HG03342 (cell line): ENCODE results near the gene FBXW5.

Source experiments
- ATAC-seq: cut with Tn5 transposase; IDR thresholded peaks from one replicate; pipeline ENCODE4 v1.9.1; 2021; ENCODE audit warnings: mild to moderate bottlenecking, moderate library complexity; ENCODE audit not compliant: unreplicated experiment

Gene FBXW5

DNA sequence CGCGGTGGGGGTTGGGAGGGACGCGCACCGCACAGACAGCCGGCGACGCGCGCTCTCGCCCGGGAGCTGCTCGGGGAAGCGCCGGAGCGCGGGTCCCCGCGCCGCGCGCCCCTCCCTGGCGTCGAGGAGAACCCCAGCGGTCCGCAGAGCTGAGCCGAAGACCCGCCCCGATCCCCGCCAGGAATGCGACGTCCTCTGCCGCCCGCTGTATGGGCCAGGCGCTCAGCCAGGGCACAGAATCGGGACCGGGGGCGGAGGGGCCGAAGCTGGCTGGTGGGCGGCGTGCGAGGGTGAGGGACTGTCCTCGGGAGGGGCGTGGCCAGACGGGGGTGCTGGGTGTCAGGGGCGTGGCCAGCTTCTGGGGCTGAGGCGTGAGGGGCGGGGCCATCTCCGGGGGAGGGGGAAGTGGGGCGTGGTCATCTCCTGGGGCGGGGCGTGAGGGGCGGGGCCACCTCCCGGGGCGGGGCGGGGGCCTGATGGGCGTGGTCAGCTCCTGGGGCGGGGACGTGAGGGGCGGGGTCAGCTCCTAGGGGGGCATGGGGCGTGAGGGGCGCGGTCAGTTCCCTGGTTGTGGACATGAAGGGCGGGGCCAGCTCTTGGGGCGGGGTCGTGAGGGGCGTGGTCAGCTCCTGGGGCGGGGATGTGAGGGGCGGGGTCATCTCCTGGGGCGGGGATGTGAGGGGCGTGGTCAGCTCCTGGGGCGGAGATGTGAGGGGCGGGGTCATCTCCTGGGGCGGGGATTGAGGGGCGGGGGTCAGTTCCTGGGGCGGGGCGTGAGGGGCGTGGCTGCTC is 33.7 kb upstream of the FBXW5 start:
- ATAC-seq, result no peak

DNA sequence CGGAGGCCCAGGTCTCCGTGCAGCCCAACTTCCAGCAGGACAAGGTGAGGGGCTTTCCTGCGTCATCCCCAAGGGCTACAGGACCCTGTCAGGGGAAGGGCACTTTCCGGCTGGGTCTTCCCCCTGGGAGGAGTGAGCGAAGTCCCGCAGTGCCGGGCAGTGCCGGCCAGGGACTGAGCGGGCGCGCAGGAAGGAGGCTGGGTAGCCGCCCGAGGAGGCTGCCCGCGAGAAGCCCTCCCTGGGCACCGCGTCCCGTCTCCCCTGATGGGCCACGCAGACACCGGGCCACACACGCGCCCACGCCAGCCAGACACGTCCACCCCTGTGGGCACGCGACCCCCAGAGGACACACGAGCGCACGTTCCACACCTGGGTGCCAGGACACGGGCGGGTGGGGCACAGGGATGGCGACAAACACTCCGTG is 33.1 kb upstream of the FBXW5 start:
- ATAC-seq, result no peak

DNA sequence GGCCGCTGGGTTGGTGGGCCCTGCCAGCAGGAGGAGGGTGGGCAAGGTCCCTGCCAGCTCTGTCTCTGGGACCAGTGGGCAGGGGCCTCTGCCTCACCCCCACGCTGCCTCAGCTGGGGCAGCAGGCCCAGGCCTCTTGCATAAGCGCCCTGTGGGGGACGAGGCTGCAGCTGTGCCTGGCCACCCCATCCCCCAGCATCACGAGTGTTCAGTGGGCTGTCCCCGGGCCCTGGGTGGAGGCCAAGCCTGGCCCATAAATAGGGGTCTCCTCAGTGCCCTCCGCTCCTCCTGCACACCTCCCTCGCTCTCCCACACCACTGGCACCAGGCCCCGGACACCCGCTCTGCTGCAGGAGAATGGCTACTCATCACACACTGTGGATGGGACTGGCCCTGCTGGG is 32.7 kb upstream of the FBXW5 start, which contains the start of gene PTGDS:
PTGDS (plus strand) TSS at position 282 of the 400 bp plus-strand sequence; CDS start at position 357, 75 bp downstream.
- ATAC-seq, result no peak

DNA sequence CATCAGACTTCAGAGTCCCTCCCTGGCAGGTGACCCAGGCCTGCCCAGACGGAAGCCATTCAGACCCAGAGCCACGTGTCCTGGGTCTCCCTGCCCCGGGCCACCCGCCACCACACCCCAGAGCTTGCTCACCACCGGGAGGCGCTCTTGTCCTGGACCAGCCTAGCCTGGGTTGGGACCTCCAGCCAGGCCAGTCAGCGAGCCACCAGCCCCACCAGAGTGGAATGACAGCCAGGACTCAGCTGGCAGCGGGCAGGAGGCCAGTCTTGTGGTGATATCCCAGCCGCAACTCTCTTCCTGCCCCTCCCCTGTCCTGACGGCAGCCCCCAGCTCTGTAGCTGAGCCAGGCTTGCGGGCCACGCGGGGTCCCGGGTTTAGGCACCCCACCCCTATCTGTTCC is 31.1 kb upstream of the FBXW5 start:
- no peak for ATAC-seq

DNA sequence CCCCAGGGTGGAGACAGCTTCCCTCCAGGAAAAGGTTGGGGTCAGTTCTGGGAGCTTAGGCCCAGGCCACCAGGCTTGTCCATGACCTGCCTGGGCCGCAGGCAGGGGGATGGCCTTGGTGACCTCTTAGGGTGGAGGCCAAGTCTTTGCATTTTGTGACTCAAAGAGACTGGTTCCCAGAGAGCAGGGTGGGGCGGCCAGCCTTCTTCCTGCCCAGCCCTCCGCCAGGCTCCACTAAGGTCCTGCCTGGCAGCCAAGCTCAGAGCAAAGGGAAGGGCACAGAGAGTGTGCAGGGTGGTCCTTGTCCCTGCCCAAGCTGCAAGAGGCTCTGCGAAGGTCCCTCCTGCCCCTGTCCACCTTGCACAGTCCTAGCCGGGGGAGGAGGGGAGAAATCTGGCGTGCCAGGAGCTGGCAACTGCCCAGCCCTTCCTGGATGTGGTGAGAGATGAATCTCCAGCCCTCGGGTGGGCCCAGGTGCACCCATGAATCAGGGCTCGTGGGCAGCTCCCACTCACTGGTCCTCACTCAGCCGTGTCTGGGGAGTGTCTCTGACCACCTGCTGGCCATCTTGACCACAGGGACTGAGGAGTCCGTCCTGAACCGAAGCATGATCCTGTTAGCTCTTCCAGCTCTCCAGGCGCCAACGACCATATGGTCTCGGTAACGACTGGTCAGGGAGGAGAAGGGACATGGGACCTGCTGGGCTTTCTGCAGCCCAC is 30.4 kb upstream of the FBXW5 start:
- no peak for ATAC-seq

DNA sequence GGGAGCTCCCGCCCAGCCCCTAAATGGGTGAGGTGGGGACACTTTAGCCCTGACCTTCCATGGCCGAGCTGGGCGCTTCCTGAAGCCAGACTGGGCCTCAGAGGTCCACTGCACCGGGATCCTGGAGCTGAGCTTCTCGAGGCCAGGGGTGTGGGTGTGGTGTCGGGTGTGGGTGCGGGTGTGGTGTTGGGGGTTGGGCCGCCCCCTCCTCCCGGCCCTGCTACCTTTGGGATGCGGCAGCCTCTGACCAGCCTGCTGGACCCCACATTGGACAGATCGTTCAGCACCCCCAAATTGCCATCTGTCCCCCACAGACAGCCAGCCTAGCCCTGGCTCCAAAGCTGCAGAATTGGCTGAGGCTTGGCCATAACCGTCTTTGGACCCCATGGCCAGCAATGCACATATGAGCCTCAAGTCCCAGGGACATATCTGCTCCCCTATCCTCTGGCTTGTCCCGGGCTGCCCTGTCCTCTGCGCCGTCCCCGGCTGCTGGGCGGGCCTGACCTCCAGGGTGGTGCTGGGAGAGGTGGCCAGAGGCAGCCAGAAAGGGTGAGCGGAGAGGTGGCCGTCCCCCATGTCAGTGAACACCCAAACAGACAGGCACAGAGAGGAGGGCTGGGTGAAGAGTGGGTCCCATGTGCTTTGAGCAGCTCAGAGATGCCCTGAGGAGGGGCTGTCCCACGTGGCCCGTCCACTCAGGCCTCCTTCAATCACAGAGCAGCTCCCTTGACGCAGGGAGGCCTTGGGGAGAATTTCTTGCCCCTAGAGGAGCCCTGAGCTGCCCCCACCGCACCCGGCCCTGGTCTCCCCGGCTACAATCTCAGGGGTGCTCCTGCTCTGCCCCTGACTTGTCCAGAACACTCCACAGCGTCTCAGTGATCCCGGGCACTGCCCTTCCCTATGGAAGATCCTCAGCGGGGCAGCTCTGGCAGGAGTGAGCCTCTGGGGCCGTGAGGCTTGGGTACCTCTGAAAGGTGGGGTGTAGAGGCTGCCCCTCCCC is 29.4 kb upstream of the FBXW5 start:
- ATAC-seq, result no peak

DNA sequence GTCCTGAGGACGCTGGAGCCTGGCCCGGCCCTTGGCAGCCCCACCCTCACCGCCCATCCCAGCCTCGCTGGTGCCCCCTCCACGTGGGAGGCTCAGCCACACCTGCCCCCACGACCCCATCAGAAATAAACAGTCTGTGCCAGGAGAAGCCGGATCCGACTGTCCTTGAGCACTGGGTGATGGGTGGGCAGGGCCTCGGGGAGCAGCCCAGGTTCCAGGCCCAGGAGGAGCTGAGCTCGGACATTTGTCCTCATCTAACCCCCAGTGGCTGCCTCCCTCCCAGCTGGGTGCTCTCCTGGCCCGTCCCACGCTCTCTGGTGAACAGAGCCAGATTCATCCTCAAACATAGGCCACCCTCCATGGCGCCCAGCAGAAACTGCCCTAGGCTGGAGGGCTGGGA is 28.2 kb upstream of the FBXW5 start:
- ATAC-seq, result no peak

DNA sequence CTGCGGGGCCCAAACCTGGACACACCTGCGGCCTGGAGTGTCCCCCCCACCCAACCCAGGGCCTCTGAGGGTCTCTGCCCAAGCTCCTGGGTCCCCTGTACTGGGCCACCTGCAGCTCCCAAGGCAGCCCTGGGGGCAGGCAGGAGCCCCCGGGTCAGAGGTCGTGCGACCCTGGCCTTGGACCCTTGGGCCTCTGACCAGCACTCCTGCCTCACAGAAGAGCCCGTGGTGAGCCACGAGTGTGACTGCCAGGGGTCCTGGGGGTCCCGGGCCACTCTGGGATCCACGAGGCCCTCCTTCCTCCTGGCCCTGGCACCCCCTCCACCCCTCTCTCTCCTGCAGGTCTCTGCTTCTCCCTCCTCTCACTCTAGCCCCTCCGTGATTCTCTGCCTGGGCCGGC is 27.8 kb upstream of the FBXW5 start:
- no peak for ATAC-seq

DNA sequence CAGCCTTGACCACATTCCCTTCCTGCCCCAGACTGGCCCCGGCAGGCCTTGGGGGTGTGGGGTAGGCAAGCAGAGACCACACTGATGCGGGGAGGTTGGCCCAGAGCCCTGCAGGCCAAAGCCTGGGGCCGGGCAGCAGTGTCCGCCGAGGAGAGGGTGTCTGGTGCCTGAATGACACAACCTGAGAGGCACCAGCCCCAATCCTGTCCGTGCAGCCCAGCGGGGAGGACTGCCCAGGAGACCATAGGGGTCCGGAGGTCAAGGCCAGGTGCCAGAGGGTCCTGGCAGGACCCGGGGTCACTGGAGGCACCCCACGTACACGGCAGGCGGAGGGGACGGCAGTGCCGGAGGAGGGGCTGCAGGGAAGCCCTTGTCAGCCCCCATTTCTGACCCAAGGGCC is 27.2 kb upstream of the FBXW5 start:
- no peak for ATAC-seq

DNA sequence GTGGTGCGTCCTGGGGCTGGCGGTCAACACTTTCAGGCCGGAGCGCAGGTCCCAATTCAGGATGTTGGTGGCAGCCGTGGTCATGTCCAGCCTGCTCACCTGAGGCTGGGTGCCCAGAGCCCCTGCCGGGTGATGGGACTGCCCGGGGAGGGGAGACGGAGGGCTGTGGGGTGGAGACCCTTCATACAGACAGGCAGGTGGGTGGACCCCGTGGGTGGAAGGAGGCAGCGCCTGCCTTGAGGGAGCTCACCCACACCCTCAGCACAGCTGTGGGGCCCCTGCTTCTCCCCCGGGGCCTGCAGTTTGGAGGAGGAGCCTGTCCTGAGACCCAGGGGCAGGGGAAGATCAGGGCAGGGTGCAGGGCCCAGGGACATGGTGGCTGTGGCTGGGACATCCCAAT is 25.8 kb upstream of the FBXW5 start:
- ATAC-seq, result no peak

DNA sequence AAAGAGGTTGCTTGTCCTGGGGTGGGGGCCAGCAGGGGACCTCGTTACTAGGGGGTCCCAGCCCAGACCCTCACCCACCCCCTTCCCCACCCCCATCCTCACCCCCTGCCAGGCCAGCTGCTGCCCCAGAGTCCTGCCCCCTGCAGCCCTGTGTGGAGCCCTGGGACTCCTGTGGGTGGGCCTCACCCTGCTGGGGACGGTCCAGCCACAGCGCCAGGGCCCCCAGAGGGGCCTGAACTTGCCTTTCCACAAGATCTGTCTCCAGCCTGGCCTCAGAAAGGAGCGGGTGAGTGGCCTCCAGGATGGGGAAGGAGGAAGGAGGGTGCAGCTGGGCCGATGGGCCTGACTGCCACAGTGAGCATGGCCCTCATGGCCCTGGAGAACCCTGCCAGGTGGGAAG is 25.2 kb upstream of the FBXW5 start:
- ATAC-seq, result no peak

DNA sequence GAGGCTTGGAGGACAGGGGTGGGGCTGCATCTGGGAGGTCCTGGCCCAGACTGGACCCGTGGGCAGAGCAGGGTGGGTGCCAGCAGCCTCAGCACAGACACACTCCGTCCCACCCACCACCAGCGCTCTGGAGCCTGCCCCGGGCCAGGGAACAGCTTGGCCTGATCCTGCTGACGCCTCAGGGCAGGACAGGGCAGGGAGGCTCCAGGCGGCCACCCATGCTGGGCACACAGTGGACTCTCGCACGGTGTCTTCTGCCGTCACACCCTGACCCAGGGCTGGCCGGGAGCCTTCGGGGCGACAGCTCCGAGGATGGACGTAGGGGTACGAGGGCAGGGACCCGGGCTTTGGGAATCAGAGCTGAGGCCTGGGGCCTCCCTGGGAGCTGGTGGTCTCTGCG is 24.6 kb upstream of the FBXW5 start:
- no peak for ATAC-seq

DNA sequence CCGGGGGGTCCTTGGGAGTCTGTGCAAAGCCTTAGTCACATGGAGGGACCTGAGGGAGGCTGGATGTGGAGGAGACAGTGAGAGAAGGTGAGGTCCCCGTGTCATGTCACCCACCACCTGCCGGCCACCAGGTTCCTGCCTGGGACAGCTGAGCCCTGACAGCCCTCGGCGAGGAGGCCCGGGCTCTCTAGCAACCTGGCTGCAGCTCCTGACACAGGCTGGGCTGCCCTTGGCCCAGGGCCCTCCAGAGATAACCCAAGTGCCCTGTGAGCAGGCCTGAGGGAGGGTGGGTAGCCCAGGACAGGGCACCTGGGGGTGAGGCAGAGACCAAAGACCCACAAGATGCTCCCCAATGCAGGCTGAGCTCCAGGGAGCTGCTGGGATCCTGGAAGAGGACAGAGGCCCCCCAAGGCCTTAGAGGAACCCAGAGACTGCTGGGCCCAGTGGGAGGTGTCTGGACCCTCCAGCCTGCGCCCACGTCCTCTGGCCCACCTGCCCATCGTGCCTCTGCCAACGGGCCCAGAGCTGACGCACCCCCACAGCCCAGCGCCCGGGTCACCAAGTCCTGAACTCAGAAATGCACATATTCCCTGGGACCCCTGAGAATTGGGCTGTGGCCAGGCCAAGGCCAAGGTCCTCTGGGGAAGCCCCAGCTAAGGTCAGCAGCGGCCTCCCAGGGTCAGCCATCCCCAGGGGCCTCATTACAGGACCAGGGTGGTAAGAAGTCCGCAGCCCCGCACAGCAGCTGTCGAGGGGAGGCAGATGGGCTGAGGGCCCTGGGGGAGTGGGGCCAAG is 24.0 kb upstream of the FBXW5 start:
- ATAC-seq, result no peak

DNA sequence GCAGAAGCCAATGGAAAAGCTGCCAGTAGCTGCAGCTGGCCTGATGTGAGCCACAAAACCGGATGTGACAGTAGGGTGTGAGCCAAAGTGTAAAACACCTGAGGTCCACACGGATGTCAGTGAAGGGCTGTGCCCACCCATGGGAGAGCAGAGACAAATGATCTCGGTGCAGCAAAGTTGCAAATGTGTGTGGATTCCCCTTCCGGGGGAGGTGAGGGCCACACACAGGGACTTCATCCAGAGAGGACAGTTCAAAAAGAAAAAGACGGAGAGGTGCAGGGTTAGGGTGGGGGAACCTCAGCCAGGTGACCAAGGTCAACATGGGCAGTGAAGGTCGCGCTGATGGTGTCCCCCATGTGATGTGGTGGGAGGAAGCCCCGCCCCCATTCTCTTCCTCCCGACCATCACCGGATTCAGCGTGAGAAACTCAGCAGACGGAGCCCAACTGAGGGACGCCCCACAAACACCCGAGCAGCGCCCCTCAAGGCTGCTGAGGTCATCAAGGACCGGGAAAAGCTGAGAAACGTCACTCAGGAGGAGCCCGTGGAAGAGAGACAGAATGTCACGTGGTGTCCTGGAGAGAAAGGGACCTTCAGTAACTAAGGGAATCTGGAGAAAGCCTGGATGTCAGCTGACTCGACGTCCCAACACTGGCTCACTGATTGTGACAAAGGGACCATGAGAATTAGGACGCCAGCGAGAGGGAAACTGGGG is 21.4 kb upstream of the FBXW5 start:
- ATAC-seq, result no peak

DNA sequence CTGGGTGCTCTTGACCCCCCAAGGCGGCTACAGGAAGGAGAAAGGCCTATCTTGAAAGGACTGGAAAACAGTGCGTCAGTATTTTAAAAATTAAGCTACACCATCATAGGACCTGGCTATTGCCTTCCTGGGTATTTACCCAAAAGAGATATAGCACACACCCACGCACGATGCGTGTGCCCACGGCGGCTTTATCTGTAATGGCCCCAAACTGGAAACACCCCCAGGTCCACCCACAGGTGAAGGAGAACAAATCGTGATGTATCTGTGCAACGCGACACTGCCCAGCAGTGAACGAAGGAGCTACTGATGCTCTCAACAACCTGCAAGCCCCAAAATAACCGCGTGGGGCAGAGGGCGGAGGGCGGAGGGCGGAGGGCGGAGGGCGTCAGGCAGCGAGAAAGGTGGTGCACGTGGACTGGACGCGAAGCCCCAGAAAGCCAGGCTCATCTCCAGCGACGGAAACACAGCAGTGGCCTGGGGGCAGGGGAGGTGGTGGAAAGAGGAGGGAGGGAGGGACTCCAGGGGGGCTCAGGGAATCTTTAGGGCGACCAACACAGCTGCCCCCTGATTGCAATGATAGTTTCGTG is 20.4 kb upstream of the FBXW5 start:
- no peak for ATAC-seq

DNA sequence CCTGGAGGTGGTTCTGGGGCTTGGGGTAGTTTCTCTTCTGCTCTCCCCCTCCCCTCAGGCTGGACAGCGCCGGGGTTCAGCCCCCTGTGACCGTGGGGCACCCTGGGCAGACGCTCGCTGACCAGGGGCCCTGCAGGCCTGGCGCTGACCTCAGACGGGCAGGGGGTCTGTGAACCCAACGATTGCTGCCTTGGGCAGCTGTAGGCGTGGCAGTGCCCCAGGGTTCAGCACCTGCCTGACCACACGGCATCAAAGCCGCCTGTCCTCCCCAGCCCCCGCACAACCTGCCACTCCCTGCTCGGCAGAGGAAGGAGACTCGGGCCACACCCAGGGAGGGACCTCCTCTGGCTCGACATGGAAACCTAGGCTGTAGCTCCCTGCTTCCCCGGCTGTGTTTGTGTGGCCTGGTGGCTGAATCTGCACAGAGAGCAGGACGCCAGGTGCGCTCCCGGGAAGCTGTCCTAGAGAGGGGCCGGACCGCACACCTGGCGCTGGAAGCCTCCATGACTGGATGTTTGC is 19.7 kb upstream of the FBXW5 start:
- no peak for ATAC-seq

DNA sequence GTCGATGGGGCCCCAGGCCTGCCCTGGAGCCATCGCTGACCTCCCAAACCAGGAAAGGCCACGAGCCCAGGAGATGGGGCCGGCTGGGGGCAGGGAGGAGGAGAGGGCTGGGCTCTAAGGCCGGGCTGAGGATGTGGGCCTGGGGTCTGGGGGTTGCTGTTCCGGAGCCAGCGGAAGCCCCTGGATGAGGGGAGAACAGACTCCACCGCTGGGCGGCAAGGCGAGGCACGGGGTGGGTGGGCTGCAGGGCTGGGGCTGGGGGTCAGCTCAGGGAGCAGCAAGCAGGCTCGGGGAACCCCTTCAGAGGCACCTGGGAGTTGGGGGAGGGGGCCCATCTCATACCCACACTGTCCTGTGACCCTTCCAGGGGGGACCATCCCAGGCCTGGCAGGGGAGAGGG is 19.2 kb upstream of the FBXW5 start:
- ATAC-seq, result no peak

DNA sequence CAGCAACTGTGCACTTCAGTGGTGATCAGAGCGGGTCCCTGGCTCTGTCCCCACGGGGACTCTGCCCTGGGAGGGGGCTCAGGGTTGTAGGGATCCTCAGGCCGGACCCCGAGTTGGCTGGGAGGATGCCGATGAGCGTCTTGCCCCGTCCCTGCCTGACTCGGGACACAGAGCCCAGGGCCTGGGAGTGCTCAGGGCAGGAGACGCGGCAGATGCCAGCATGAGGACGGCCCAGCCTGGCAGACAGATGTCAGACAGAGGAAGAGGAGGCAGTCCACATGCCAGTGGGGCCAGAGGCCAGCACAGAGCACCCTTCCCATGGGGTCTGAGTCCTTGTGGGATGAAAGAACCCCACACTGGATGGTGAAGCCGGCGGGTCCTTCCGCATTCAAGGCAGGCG is 18.8 kb upstream of the FBXW5 start:
- ATAC-seq, result no peak

DNA sequence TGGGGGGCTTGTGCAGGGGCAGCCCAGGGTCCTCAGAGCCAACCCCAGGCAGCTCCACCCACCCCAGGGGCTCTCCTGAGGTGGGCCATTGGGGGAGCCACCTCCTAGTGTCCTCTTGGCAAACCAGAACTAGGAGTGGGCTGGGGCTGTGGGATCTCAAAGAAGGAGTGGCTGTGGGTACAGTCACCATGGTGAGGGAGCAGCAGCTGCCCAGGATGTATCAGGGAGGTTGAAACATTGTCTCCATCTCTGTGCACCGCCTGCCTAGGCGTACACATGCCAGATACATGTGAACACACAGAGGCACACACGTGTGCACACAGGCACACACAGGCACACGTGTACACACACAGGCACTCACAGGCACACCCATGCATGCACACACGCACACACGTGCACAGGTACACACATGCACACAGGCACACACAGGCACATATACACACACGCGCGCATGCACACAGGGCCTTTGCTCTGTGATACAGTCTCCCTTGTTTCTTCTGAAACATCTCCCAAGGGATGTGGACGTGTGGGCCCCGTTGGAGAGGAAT is 18.2 kb upstream of the FBXW5 start:
- no peak for ATAC-seq
